ENCODE data around the gene NKX2-3.

NKX2-3 gene

GRCh38 chr10:99526861-99527504 lies 5.8 kb upstream of the NKX2-3 start:
- DNase-seq = no peak

- no peak for DNase-seq
These were observed 4.9 kb upstream of the NKX2-3 start for GRCh38 chr10:99527526-99528493.

- DNase-seq = no peak
These were observed 4.0 kb upstream of the NKX2-3 start for GRCh38 chr10:99528494-99529441.

GRCh38 chr10:99529591-99530107 lies 3.1 kb upstream of the NKX2-3 start:
- no peak for DNase-seq

DNA sequence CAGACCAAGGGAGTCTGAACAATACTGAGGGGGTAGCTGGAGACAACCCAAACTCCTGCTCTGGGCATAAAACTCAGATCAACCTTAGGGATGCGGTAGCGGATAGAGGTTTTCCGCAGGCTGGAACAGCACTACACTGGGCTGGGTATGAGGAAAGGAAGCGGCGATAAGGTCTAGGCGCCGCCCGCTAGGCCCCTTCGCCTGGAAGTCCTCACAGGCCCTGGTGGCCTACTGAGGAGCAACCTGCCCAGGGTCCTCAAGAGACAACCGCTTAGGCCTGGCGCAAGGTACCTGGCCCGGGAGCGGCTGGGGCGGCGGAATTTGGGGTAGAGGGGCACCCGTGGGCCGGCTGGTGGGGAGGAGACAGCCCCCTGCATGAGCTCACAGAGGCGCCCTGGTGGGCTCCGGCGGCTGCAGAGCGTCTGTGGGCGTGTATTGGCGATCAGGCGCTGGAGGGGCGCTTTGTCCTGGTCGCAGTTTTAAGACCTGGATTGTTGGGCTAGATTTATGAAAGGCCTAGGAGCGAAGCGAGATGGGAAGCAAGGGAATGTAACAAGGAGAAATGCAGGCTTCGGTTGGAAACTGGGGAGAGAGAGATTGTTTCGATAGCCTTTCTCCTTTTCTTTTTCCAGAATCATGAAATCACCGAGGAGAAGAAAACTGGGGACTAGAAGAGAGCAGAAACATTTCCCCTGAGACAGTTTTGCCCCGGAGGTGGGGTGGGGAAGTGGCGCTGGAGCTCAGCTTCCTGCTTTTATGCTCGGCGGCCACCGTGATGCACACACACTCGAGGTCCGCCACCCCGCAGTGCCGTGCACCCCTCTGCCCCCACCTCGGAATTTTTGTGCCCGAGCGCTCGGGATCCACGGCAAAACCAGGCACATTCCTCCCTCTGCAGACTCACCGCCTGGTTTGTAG lies 2.4 kb upstream of the NKX2-3 start:
- DNase-seq = no peak

DNA sequence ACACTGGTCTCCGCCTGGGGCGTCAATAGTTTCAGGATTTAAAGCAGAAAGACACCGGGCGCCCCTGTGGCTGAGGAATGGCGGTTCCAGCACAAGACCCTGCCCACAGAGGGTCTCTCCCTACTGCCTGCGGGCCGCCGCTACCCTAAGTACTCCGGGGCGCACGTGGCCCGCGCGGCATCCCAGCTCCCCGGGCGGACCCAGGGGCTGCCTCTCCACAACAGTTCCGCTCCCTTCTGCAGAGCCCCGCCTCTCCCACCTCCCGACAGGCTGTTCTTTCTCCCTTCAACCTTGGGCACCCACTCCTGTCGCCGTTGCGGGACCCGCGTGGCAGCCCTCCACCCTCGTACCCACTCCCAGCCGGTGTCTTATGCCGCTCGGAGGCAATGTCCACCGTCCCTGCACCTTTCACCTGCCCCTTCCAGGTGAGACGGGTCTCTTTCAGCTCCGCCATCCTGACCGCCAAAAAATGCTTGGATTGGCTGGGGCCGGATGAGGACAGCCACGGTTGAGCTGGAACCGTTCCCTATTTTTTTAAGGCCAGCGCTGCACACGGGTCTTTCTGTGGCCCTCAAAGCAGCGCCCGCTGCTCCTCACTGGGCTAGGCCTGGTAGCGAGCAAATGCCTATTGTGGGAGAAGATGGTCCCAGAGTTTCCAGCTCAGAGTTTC lies 1.6 kb upstream of the NKX2-3 start:
- DNase-seq = no peak

GRCh38 chr10:99531696-99532593 lies 797 bp upstream of the NKX2-3 start:
- no peak for DNase-seq

DNA sequence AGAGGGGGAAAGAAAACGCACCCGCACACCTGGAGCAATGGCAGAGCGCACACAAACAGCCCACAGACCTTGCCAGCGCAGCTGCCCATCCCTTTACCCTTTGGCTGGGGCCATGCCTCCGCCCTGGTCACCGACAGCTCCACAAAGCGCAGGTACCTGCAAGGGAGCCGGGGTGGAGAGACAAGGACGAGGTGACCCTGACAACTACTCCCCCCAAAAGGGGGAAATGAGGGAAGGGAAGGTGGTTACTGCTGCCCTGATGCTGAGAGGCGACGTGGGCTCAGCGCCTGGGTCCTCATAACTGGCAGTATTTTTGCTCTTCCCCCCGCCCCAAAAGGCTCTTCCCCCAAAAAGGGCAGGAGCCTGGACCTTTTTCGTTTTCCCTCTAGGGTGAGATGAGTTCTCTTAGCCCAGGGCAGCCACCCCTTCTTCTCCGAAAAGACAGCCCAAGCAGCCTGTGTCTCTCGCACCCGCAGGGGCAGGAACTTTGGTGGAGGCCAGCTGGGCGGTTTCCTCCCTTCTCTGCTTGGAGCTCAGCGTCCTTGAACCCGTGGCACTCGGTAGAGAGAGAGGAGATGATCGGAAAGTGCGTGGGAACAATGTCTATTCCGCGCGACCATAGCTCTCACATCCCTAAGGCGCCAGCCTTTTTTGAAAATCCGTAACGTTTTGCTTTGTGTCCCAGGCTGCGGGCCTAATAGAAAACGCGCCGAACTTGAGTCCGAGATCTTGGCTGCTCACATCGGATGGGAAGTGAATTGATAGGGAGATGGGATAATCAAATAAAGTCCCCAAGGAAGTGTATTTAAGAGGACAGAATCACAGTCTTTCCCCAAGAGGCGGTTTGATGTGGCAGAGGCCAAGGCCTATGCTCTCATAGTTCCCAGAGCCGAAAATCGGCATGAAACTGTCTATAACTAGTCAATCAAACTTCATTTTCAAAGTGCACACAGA lies 1.0 kb downstream of the NKX2-3 start:
- DNase-seq = no peak

DNA sequence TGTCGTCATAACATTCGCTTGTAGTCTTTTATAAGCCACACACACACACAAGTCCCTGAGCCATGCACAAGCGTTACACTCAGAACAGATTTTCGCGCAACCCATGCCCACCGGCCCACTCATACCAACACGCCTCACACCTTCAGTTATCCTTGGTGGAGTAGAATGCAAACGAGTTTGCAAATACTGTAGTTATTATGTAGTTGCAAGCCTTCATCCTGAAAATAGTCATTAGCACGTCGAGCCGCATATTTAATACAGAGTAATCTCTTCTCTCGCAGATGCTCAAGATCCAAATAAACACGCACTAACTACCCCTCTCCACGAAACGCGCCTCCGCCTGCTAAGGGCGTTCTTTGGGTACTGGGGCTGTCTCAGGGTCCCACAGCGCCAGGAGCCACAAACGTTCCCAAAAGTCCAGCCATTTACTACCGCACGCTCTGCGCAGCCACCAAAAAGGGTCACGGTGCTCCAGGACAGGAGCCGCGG lies 1.8 kb downstream of the NKX2-3 start:
- DNase-seq = no peak

DNA sequence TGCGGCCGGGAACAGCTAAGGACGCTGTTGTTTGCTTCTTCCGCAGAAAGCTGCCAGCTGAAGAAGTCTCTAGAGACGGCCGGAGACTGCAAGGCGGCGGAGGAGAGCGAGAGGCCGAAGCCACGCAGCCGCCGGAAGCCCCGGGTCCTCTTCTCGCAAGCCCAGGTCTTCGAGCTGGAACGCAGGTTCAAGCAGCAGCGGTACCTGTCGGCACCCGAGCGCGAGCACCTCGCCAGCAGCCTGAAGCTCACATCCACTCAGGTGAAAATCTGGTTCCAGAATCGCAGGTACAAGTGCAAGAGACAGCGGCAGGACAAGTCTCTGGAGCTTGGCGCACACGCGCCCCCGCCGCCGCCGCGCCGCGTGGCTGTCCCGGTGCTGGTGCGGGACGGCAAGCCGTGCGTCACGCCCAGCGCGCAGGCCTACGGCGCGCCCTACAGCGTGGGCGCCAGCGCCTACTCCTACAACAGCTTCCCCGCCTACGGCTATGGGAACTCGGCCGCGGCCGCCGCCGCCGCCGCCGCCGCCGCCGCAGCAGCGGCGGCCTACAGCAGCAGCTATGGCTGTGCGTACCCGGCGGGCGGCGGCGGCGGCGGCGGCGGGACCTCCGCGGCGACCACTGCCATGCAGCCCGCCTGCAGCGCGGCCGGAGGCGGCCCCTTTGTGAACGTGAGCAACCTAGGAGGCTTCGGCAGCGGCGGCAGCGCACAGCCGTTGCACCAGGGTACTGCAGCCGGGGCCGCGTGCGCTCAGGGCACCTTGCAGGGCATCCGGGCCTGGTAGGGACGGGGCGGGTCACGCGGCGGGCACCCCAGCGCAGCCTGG lies 2.4 kb downstream of the NKX2-3 start:
- no peak for DNase-seq

DNA sequence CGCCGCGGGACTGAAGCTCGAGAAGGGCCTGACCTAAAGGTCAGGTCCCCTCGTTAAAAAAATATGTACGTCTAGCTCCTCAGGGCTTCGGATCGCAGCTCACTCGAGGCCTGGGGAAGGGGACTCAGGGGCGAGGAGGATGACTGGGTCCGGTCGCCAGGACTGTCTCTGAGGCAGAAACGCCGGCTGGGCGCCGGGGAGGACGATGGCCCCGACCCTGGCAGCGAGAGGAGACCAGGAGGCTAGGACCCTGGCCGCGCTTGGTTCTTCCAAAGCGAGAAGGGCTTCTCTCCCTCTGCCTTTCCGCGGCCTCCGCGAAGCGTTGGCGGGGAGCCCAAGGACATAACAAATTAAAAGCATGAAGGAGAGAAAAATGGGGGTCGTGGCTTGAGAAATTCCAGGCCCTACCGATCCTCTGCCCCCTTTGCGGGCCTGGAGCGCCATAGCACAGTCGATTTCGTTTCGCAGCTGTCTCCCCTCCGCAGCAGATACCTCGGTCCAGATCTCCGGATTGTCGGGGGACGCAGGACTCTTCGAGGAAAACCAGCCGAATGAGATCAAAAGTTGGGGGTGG lies 3.1 kb downstream of the NKX2-3 start:
- DNase-seq = no peak

DNA sequence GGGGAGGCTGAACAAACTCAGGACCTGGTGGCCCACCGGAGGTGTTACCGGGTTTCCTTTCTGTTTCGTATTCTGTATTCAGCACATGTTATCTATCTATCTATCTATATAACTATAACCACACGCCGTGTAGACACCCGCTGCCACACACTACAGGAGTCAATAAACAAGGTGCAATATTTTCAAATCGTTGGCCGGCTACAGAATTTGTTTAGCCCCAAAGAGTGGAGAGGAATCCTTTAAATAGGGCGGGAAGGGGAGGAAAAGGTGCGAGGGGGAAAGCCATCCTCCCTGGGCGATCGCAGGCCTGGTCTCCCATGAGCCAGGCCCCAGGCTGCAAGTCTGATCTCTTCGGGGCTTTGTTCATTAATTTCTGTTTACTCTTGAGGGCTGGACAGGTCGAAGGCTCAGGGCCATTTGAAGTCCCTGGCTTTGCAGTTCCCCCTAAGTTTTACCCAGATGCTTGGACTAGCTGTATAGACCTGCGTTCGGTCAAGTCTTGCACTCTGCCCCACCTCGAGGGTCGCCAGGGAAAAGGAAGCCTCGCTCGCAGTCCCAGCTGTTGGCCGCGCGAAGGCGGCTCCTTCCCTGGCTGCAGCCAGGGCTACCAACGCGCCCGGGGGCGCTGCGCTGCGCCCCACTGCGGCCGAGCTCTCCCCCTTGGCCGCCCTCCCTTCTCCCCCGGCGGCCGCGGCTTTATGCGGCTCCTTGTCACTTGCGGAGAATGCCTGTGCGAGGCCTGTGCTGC lies 3.8 kb downstream of the NKX2-3 start:
- no peak for DNase-seq

DNA sequence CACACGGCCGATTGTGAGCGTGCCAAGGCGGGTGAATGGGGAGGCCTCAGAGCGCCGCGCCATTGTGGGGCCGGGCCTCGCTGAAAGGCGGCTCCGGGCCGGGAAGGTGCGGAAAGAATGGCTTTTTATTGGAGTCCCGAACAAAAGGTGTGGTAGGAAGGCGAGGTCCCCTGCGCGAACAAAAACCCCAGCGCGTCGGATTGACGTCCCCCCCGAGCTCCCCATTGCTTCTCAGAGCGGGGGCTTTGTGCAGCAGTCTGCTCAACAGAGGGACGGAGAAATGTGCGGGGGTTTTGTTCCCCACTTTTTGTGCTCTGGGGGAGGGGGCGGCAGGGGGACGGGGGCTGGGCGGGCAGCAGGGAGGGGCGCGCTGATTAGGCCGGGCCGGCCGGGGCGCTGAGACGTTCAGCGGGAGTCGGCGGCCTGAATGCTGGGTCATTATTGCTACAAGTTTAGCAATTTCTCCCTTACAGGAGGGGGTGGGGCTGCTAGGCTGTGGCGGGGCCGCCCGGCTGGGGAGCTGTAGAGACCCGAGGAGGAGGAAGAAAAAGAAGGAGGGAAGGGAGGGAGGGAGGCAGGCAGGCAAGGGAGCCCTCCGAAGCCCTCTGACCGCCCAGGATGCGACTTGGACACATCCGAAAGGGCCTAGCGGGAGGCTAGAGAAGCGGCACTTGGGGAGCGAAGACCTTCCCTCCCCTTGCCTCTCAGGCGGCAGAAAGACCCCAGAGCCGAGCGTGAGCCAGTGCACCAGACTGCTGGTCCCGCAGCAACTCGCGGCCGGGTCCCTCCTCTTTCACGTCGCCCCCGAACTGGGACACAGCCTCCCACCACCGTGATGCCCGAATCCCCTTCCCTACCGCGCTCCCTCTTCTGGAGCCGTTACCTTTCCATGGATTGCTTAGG lies 4.6 kb downstream of the NKX2-3 start:
- no peak for DNase-seq

DNA sequence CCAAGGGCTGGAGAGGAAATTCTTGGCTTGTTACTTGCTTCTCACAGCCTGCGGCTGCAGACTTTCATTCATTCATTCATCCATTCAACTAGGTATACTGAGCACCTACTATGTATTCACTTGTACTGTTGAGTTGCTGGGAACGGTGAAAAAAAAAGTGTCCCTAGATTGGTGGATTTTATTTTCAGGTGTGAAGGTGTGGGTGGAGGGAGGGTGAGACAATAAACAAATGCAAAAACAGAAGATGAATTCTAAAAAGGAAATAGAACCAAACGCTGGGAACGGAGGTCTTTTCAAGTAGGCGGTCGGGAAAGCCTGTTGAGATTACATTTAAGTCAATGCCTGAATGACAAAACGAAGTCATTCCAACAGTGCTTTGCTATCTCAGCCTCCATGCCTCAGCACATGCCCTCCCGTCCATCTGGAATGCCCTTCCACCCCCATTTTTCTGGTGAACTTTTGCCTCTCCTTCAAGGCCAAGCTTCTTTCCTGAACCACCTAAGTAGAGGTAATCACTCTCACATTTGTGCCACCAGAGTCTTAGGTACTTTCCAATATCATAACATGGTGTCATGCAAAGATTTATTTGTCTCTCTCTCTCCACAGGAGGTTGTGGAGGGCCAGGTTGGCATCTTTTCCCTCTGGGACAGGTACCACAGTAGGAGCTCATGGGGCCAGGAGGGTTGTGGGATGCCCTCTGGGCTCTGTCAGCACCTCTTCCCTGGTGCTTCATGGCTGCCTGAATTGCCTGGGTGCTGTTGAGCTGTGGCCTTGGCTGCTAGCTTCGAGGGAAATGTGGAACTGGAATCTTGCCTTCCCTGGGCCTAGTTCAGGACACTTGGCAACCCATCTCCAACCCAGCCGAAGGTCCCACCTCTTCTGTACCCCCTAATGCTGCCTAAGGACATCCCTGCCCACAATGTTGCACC lies 5.5 kb downstream of the NKX2-3 start:
- no peak for DNase-seq
